HepG2 (cell line): ENCODE results near the gene SMOC1. TPM values are rescaled to one million over a fixed set of nuclear protein-coding genes. Genes with fewer than 3 reads are reported as not detected.

Experiments used
- AHDC1 ChIP-seq: sonication (generic); formaldehyde crosslinking; IDR thresholded peaks from 2 replicates; pipeline ENCODE4 v1.5.1; 2020; ENCODE audit warnings: mild to moderate bottlenecking, missing genetic modification reagents, borderline replicate concordance
- CTCF ChIP-seq: sonication (generic); formaldehyde crosslinking; IDR thresholded peaks from 2 replicates; pipeline ENCODE4 v1.5.0; 2020; ENCODE audit warnings: mild to moderate bottlenecking, missing genetic modification reagents, moderate library complexity
- FOXK2 ChIP-seq: fragments of 450-650 bp; IDR thresholded peaks from 2 replicates; pipeline ENCODE4 v1.6.1; 2016
- HDAC6 ChIP-seq: fragments of 200-600 bp; sonication (generic); IDR thresholded peaks from 2 replicates; pipeline ENCODE4 v1.7.0; 2017; ENCODE audit warnings: mild to moderate bottlenecking, antibody characterized with exemption, low read length, low read depth
- KDM3A ChIP-seq: IDR thresholded peaks from 2 replicates; pipeline ENCODE4 v1.6.1; 2018; ENCODE audit warnings: low read depth, missing compliant biosample characterization
- NONO ChIP-seq, 2 experiments: fragments of 450-650 bp in 1 of 2; sonication (generic) in 1 of 2; formaldehyde crosslinking in 1 of 2; IDR thresholded peaks in 1 of 2; conservative IDR thresholded peaks in 1 of 2; 2 replicates each; pipeline versions ENCODE4 v1.6.1 to v1.8.0; 2017 to 2022; ENCODE audit warnings: mild to moderate bottlenecking in 1 of 2, missing genetic modification reagents in 1 of 2, moderate library complexity in 1 of 2
- RXRB ChIP-seq: IDR thresholded peaks from 2 replicates; pipeline ENCODE4 v1.6.1; 2016; ENCODE audit warnings: borderline replicate concordance, missing genetic modification reagents, missing compliant biosample characterization
- SP4 ChIP-seq: sonication (generic); formaldehyde crosslinking; IDR thresholded peaks from 2 replicates; pipeline ENCODE4 v1.8.1; 2023; ENCODE audit warnings: mild to moderate bottlenecking, missing genetic modification reagents
- WIZ ChIP-seq: sonication (generic); formaldehyde crosslinking; IDR thresholded peaks from 2 replicates; pipeline ENCODE4 v1.5.1; 2020; ENCODE audit warnings: mild to moderate bottlenecking, missing genetic modification reagents
- YEATS2 ChIP-seq: sonication (generic); formaldehyde crosslinking; IDR thresholded peaks from 2 replicates; pipeline ENCODE4 v1.4.0; 2020; ENCODE audit warnings: missing genetic modification reagents, borderline replicate concordance
- ZBTB25 ChIP-seq: IDR thresholded peaks from 2 replicates; pipeline ENCODE4 v1.6.1; 2018; ENCODE audit warnings: missing genetic modification reagents
- ZNF350 ChIP-seq: sonication (generic); formaldehyde crosslinking; IDR thresholded peaks from 2 replicates; pipeline ENCODE4 v1.4.0; 2020; ENCODE audit warnings: mild to moderate bottlenecking, low read depth, missing genetic modification reagents, borderline replicate concordance
- ZNF646 ChIP-seq: sonication (generic); formaldehyde crosslinking; IDR thresholded peaks from 2 replicates; pipeline ENCODE4 v1.9.0; 2021; ENCODE audit warnings: mild to moderate bottlenecking, missing genetic modification reagents
- ZNF776 ChIP-seq: sonication (generic); formaldehyde crosslinking; IDR thresholded peaks from 2 replicates; pipeline ENCODE4 v1.4.0; 2020; ENCODE audit warnings: mild to moderate bottlenecking, missing genetic modification reagents
- polyA plus RNA-seq, 8 experiments: library from polyadenylated mRNA; depleted of rRNA in 3 of 8; stranded (reverse) in 7 of 8; unstranded in 1 of 8; fragments of >200 nt; fragmentation: Illumina TruSeq in 4 of 8; extraction: Trizol in 4 of 8; gene quantifications; 2 replicates each; pipeline versions ENCODE4 v1.2.1 to v1.2.3, GENCODE V29; 2011 to 2016; ENCODE audit warnings: low read depth in 4 of 8, missing spikeins in 1 of 8, mixed read lengths in 1 of 8; ENCODE audit not compliant: insufficient read depth in 1 of 8
- total RNA-seq, 5 experiments: library from RNA; depleted of rRNA; stranded (reverse); fragments of >200 nt; fragmentation: Illumina TruSeq; extraction: Trizol; gene quantifications; 2 replicates each; pipeline ENCODE4 v1.2.3, GENCODE V29; 2016; ENCODE audit warnings: low read depth in 1 of 5

SMOC1 gene
- total and polyA plus RNA-seq, 2 of the 13 experiments (the other 11 are each of a cell fraction or from before 2014, with no cell fraction given) = 17.8 to 35.6 TPM

- TF ChIP-seq AHDC1 (CRISPR knock-in tag) = peak; percentile 90
- TF ChIP-seq CTCF (CRISPR knock-in tag) = peak; percentile 42
- peak; percentile 74 for TF ChIP-seq FOXK2
- no peak for TF ChIP-seq ZNF776
- peak; percentile 74 for TF ChIP-seq RXRB (CRISPR knock-in tag)
- peak; percentile 48; the same call in 1 of the 2 replicates for TF ChIP-seq YEATS2 (CRISPR knock-in tag)
- TF ChIP-seq ZBTB25 (CRISPR knock-in tag) = 0 out of 2 replicates have a peak, but pooled peaks have one; percentile 31
- TF ChIP-seq HDAC6 = no peak
- TF ChIP-seq SP4 (CRISPR knock-in tag) = 0 out of 2 replicates have a peak, but pooled peaks have one; percentile 36
- no peak for TF ChIP-seq WIZ
- TF ChIP-seq NONO (IDR thresholded peaks at IDR 0.05) = no peak
- TF ChIP-seq NONO (CRISPR knock-in tag; conservative IDR thresholded peaks at IDR 0.05) = peak; percentile 70; the same call in 1 of the 2 replicates
- peak; percentile 68; the same call in 1 of the 2 replicates for TF ChIP-seq ZNF646 (CRISPR knock-in tag)
- peak; percentile 77 for TF ChIP-seq ZNF350
- peak; percentile 22; the same call in 1 of the 2 replicates for TF ChIP-seq KDM3A (CRISPR knock-in tag)
Measured at GRCh38 chr14:70005281-70005805, 126.1 kb downstream of the SMOC1 start (continued).
